ENCODE results near the gene CCR7. TPM values are rescaled to one million over a fixed set of nuclear protein-coding genes. Genes with fewer than 3 reads are reported as not detected.

Gene CCR7
- total RNA-seq, 4 donors from 2014 or later: 0.14 to 5.4 (median 4.9) TPM; not detected in 1

DNA sequence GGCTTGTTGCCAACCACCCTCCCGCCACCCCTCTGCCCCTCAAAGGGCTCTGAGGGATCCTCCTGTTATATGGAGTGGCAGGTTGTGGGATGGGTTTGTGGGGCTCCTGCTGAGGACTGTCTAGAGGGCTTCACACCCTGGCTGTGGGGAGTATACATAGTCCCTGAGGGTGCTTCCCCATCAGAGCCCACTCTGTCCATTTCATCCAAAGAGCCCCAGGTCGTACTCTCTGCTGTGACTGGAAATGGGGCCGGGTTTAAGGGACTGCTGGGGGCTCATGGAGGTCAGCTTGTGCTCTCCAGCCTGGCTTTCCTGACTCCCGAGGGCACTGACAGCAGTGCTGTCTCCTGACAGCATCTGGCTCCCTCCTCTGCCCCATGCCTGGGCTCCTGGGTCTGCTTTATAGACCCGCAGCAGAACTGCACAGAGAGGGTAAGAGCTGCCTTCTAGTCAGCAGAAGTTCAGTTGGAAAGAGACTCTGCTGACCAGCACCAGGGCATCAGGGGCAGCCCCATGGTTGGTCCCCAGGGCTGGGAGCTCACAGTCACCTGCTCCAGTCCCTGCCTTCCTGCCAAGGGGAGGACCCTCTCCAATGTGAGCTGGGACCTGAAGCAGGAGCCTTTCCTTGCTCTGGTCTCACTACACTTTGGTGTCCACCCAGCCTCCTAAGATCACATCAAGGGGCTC lies 46.0 kb downstream of the CCR7 start:
- TF ChIP-seq POLR2A (IDR thresholded peaks at IDR 0.05): no peak
- TF ChIP-seq, protein P1, sequence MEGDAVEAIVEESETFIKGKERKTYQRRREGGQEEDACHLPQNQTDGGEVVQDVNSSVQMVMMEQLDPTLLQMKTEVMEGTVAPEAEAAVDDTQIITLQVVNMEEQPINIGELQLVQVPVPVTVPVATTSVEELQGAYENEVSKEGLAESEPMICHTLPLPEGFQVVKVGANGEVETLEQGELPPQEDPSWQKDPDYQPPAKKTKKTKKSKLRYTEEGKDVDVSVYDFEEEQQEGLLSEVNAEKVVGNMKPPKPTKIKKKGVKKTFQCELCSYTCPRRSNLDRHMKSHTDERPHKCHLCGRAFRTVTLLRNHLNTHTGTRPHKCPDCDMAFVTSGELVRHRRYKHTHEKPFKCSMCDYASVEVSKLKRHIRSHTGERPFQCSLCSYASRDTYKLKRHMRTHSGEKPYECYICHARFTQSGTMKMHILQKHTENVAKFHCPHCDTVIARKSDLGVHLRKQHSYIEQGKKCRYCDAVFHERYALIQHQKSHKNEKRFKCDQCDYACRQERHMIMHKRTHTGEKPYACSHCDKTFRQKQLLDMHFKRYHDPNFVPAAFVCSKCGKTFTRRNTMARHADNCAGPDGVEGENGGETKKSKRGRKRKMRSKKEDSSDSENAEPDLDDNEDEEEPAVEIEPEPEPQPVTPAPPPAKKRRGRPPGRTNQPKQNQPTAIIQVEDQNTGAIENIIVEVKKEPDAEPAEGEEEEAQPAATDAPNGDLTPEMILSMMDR (IDR thresholded peaks at IDR 0.05): no peak
- TF ChIP-seq EP300 (IDR thresholded peaks at IDR 0.05; ENCODE audit: low read depth): no peak
- TF ChIP-seq POLR2AphosphoS5 (IDR thresholded peaks at IDR 0.05): no peak
- WGBS, 2 donors (ENCODE audit: low coverage in 1 of 2): 90% methylated on average over 4 of the region's 5 CpGs; no CpG with 5 or more reads in 1 of the 2 donors
- H3K4me1 ChIP-seq: peaks cover 0 to 29% (median 11%) of the 10 kb centered on the region in 4 donors
- no peaks in the 10 kb centered on the region for H3K9me3 ChIP-seq
- no peak for DNase-seq
- no peak overlapping the region for H3K4me3 ChIP-seq
- in situ Hi-C loops (cut with MboI; ENCODE audit: low pct_ligation_motif_present in 1 of 4, low pct_unique_long_range_greater_than_20kb in 1 of 4, low sequenced_read_pairs in 3 of 4) (no loop called here), intact Hi-C loops (cut with DNase I; ENCODE audit: low total_unique reads) (no loop called here)
- H3K27ac ChIP-seq: no peak overlapping the region
- H3K36me3 ChIP-seq: no peaks in the 10 kb centered on the region
- H3K27me3 ChIP-seq: no peaks in the 10 kb centered on the region

DNA sequence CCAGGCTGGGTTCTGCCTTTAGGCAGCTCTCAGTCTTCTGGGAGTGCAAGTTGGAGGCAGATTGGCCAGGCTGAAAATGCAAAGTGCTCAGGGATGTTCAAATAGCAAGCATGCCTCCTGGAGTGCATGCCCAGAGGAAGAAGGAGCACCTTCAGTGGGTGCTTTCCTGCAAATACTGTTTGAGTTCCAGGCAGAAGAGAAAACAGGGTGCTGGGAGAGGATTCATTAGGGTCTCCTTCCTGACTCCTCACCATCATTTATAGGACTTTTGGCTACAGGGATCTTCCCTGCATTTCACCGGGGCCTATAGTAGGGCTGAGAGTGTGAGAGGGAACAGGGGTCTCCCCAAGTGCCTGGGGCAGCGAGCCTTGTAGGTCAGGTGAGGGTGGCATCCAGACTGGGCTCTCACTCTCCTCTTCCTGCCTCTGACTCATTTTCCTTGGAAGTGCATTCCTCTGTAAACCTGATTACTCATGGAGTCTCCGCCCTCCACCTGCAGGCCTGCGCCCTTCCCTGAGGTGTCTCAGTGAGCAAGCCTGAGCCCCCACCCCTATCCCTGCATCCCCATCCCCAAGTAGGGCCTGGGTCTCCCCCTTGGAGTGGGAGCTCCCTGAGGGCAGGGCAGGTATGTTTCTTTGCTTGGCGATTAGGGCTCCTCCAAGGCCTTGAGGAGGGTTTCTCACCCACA lies 46.7 kb downstream of the CCR7 start:
- Histone ChIP-seq H3K4me3 (no peak overlapping the region), H3K27ac (peak overlapping the region in 1 of 4 donors; percentile 28), H3K27me3 (no peaks in the 10 kb centered on the region), H3K9me3 (no peaks in the 10 kb centered on the region), H3K4me1 (peaks cover 0 to 29% (median 11%) of the 10 kb centered on the region in 4 donors), H3K36me3 (no peaks in the 10 kb centered on the region)
- TF ChIP-seq, protein P1 (IDR thresholded peaks at IDR 0.05): no peak
- TF ChIP-seq EP300 (IDR thresholded peaks at IDR 0.05; ENCODE audit: low read depth) (no peak), POLR2A (IDR thresholded peaks at IDR 0.05) (no peak), POLR2AphosphoS5 (IDR thresholded peaks at IDR 0.05) (no peak)
- in situ Hi-C loops (cut with MboI; ENCODE audit: low pct_ligation_motif_present in 1 of 4, low pct_unique_long_range_greater_than_20kb in 1 of 4, low sequenced_read_pairs in 3 of 4): no loop called here
- 70% methylated on average over 5 of the region's 5 CpGs; no CpG with 5 or more reads in 1 of the 2 donors for WGBS, 2 donors (ENCODE audit: low coverage in 1 of 2)
- intact Hi-C loops (cut with DNase I; ENCODE audit: low total_unique reads): no loop called here
- DNase-seq: peak; percentile 61

DNA sequence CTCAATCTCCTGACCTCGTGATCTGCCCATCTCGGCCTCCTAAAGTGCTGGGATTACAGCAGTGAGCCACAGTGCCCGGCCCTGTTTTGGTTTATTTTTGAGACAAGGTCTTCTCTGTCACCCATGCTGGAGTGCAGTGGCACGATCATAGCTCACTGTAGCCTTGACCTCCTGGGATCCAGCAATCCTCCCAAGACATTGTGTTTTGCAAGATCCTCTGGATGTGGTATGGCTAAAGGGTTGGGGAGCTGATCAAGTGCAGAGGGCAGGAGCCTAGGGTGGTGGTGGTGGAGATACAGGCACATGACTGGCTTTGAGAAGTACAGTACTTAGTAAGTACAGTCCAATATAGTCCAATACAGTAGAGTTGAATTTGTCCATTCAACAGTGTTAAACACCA lies 47.3 kb downstream of the CCR7 start:
- WGBS, 2 donors (ENCODE audit: low coverage in 1 of 2): 87% methylated on average over 4 of the region's 4 CpGs; no CpG with 5 or more reads in 1 of the 2 donors

DNA sequence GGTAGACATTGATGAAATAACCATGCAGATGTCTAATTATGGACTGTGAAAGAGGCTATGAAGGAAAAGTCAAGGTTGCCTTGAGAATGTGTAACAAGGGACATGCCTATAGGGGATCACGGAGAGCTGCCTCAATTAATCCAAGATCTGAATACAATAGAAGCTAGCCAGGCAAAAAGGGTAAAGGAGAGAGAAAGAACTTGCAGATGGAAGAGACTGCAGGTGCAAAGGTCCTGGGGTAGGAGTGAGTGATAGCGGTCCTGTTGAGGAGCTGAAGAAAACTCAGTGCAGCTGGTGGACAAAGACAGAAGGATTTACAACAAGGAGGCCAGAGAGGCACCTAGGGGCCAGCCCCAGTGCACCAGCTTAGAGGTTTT lies 48.0 kb downstream of the CCR7 start:
- Histone ChIP-seq H3K36me3 (no peaks in the 10 kb centered on the region), H3K4me3 (no peak overlapping the region), H3K9me3 (no peaks in the 10 kb centered on the region), H3K27ac (peak overlapping the region in 2 of 4 donors; percentile 28 to 37), H3K4me1 (peaks cover 0 to 29% (median 11%) of the 10 kb centered on the region in 4 donors), H3K27me3 (no peaks in the 10 kb centered on the region)
- DNase-seq: no peak
- intact Hi-C loops (cut with DNase I; ENCODE audit: low total_unique reads): no loop called here
- in situ Hi-C loops (cut with MboI; ENCODE audit: low pct_ligation_motif_present in 1 of 4, low pct_unique_long_range_greater_than_20kb in 1 of 4, low sequenced_read_pairs in 3 of 4): no loop called here
- WGBS, 2 donors (ENCODE audit: low coverage in 1 of 2): 72 to 100% methylated on average over 1 to 2 of the region's 2 CpGs
- TF ChIP-seq EP300 (IDR thresholded peaks at IDR 0.05; ENCODE audit: low read depth) (no peak), POLR2AphosphoS5 (IDR thresholded peaks at IDR 0.05) (no peak), POLR2A (IDR thresholded peaks at IDR 0.05) (no peak)
- TF ChIP-seq, protein P1 (IDR thresholded peaks at IDR 0.05): no peak

More for the DNA sequence above, 47.3 kb downstream of the CCR7 start:
- TF ChIP-seq, protein P1 (IDR thresholded peaks at IDR 0.05): no peak
- no peak for TF ChIP-seq EP300 (IDR thresholded peaks at IDR 0.05; ENCODE audit: low read depth)
- TF ChIP-seq POLR2A (IDR thresholded peaks at IDR 0.05): no peak
- TF ChIP-seq POLR2AphosphoS5 (IDR thresholded peaks at IDR 0.05): no peak
- in situ Hi-C loops (cut with MboI; ENCODE audit: low pct_ligation_motif_present in 1 of 4, low pct_unique_long_range_greater_than_20kb in 1 of 4, low sequenced_read_pairs in 3 of 4) (no loop called here), intact Hi-C loops (cut with DNase I; ENCODE audit: low total_unique reads) (no loop called here)
- no peaks in the 10 kb centered on the region for H3K27me3 ChIP-seq
- peaks cover 0 to 29% (median 11%) of the 10 kb centered on the region in 4 donors for H3K4me1 ChIP-seq
- H3K9me3 ChIP-seq: no peaks in the 10 kb centered on the region
- H3K4me3 ChIP-seq: no peak overlapping the region
- DNase-seq: no peak
- H3K36me3 ChIP-seq: no peaks in the 10 kb centered on the region
- H3K27ac ChIP-seq: peak overlapping the region in 1 of 4 donors; percentile 28
